Measurements from ENCODE around the gene GLA.

Gene GLA

DNA sequence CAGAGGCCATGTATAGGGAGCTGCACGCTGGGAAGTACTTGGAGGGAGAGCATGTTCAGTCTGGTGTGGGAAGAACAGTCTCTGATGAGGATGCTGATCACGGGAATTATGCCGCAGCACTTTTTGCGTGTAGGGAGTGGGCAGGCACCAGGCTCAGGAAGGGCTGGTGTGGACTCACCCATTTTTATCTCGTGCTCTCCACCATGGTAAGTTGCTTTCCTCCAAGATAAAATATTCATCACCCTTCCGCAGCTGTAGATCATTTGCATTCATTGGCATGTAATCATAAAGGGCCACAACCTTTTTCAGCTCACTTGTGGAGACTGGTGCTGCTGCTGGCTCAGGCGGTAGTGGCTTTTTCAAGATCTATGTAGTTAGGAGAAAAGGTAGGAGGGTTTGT is 47.3 kb downstream of the GLA start:
- intact Hi-C loops (cut with DNase I), result no loop called here
- no peak for DNase-seq

DNA sequence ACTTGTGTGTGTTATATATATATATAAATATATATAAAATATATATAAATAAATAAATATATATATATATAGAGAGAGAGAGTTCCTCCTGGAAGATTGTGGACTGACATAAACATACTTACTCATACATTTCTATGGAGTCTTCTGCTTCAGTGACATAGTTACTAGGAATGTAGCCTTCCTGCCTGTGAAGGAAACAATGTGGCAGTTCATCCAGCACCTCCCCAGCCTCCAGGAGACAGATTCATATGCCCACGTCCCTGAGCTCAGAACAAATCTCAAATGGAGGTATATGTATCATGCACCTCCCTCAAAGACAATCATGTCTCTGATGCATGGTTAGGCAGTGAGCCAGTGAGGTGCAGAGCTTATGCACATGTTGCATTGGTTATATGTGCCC is 47.8 kb downstream of the GLA start:
- DNase-seq, result no peak
- intact Hi-C loops (cut with DNase I), result no loop called here

DNA sequence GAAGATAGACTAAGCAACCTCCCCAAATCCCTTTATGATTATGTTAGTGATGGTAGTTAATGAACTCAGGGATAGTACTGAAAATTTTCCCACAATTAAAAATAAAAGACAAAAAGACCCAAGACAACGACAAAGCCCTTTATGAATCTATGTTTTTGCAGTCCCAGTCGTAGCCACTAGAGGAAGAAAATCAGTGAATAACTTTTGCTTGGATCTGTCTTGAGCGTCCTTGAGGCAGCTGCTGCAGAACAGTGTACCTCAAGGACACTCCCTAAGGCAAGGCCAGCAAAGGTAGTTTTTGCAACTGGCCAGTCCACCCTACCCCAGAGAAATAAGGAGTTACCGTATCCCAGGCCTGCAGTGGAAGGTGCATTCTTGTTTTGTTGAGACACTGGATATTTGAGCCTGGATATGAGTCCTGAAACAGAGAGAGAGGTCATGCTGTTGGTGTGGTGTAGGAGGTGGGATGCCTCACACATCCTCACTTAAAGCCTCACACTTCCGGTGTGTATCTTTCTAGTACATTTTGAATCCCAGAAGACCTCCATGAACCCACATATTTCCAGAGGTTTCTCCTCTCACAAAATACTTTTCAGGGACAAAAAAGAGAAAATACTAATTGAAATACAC is 50.4 kb downstream of the GLA start:
- no peak for DNase-seq
- intact Hi-C loops (cut with DNase I), result no loop called here

DNA sequence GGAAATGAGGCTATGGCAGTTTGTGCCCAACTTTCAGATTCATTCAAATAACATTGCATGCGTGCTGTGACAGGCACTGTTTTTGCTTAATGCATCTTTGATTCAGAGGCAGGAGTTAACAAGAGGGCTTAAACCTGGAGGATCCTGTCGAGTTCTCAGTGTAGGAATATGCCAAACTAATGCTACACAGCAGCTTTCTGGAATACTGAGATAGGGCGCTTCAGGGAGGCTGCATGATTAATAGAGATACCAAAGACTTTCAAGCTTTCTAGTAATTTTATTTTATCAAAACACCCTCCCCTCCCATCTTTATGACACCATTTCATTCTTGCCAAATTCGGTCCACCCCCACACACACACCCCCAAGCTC is 58.5 kb downstream of the GLA start:
- intact Hi-C loops (cut with DNase I), result no loop called here
- DNase-seq, result no peak

DNA sequence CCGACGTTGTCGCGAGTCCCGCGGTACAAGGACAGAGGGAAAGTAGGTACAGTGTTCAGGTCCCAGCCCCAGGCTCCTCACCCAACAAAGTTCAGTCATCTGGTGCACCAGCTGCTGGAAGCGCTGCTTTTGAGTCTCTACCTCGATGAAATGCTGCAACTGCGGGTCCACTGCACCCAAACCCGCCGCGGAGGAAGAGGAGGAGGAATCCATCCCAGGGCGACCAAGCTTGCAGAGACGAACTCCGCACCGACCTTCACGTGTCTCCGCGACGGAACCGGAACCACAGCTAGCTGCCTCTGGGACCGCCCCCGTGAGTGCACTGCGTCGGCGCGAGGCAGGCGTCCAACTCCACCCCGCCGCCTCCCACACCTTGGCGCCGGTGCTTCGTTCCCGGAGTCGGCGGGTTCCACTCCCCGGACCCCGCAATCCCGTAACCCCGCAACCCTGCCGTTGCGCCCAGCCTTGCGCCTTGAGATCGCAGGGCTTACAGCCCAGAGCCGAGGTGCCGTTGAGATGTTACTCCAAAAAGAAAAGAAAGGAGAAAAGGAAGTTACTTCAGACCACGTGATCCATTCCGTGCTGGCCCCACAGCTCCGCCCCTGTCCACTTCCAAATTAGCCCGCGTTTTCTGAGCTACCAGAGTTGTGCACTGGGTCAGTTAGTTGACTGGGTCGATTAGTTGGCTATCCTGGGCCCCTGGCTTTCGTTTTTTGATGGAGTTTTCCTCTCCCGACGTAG is 59.1 kb downstream of the GLA start, which contains the start of gene TIMM8A:
TSS of gene TIMM8A (minus strand) at position 291 of the 741 bp plus-strand sequence. CDS start at position 213, 78 bp downstream.
- intact Hi-C loops (cut with DNase I), result no loop called here
- peak; percentile 51 to 96 (median 75) for DNase-seq

DNA sequence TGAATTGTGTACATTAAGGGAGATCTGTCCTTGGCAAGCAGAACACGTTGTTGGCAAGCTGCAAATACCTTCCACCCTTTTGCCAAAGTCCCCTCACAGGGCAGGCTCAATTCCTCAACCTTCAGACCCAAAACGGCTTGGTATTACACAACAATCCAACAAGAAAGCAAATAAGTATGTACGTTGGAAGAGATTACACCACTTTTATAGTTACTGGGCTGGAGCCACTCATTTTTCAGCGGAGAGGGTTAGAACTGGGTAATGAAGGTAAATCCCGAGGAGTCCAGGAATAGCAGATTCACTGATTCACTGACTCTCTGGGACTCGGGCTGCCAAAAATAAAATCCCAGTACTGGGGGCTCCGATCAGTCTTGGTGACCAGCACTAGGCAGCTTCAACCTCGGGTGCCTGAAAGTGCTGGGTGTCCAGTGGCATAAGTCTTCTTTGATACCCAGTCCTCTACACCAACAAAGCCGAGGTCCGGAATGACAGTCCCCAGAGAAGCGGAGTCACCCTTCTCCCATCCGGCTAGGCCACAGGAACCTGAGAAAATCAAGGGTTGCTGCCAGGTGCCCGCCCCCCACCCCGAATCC is 59.8 kb downstream of the GLA start:
- intact Hi-C loops (cut with DNase I), result no loop called here

More for the DNA sequence above, 59.8 kb downstream of the GLA start:
- peak in 1 of 10 donors; percentile 12 for DNase-seq
